NCI-H1930 (cell line): ENCODE measurements around the gene GDPD5.

Experiments used
- DNase-seq, 2 experiments: peaks; one replicate each; lab custom pipeline; 2025; lab: John Stamatoyannopoulos, UW

The GDPD5 gene

GRCh38 chr11:75445315-75445953 is 80.3 kb downstream of the GDPD5 start:
- DNase-seq = peak in 1 of 2 experiments; percentile 36

- no peak for DNase-seq
Measured at GRCh38 chr11:75443043-75443442, 82.7 kb downstream of the GDPD5 start.

GRCh38 chr11:75442161-75442885 is 83.4 kb downstream of the GDPD5 start:
- DNase-seq = no peak

- DNase-seq = no peak
Measured at GRCh38 chr11:75441804-75442132, 84.0 kb downstream of the GDPD5 start.

- no peak for DNase-seq
Measured at GRCh38 chr11:75440960-75441803, 84.6 kb downstream of the GDPD5 start.

- no peak for DNase-seq
Measured at GRCh38 chr11:75439495-75440120, 86.1 kb downstream of the GDPD5 start.

- no peak for DNase-seq
Measured at GRCh38 chr11:75439026-75439425, 86.7 kb downstream of the GDPD5 start.

- no peak for DNase-seq
Measured at GRCh38 chr11:75437966-75438659, 87.6 kb downstream of the GDPD5 start.

GRCh38 chr11:75436806-75437205 is 88.9 kb downstream of the GDPD5 start:
- no peak for DNase-seq

GRCh38 chr11:75435571-75435925 is 90.2 kb downstream of the GDPD5 start:
- DNase-seq = no peak

GRCh38 chr11:75434886-75435570 is 90.7 kb downstream of the GDPD5 start:
- no peak for DNase-seq

GRCh38 chr11:75434051-75434450 is 91.7 kb downstream of the GDPD5 start:
- no peak for DNase-seq

GRCh38 chr11:75433443-75433842 is 92.3 kb downstream of the GDPD5 start:
- no peak for DNase-seq

GRCh38 chr11:75432911-75433321 is 92.8 kb downstream of the GDPD5 start, which contains the start of gene KLHL35:
TSS of gene KLHL35 (minus strand) at chr11:75433203. CDS start at chr11:75430629, 2,574 bp downstream.
- DNase-seq = no peak

- DNase-seq = no peak
Measured at GRCh38 chr11:75431533-75432525, 93.9 kb downstream of the GDPD5 start.

- no peak for DNase-seq
Measured at GRCh38 chr11:75430714-75431532, 94.8 kb downstream of the GDPD5 start.

GRCh38 chr11:75429902-75430713 is 95.6 kb downstream of the GDPD5 start:
- peak; percentile 84 to 90 for DNase-seq

GRCh38 chr11:75429641-75429901 is 96.2 kb downstream of the GDPD5 start:
- no peak for DNase-seq
